GM12878 (cell line): ENCODE measurements around the gene ARCN1.

Experiments used
- BACH1 ChIP-seq: fragments of 450-650 bp; IDR thresholded peaks from 2 replicates; pipeline ENCODE4 v1.6.1; 2017; ENCODE audit warnings: mild to moderate bottlenecking, borderline replicate concordance
- CREM ChIP-seq: IDR thresholded peaks from 2 replicates; pipeline ENCODE4 v1.6.1; 2014; ENCODE audit warnings: antibody characterized with exemption, low read depth
- EZH2 ChIP-seq: IDR thresholded peaks from 2 replicates; pipeline ENCODE4 v1.6.1; 2012; ENCODE audit warnings: low read depth, mild to moderate bottlenecking, control low read depth, inconsistent platforms, low read length, borderline replicate concordance; ENCODE audit not compliant: control insufficient read depth
- HDGF ChIP-seq: fragments of 450-650 bp; IDR thresholded peaks from 2 replicates; pipeline ENCODE4 v1.6.1; 2016; ENCODE audit warnings: antibody characterized with exemption
- POLR2A ChIP-seq: IDR thresholded peaks from 2 replicates; pipeline ENCODE4 v1.6.1; 2011; ENCODE audit warnings: low read depth, mild to moderate bottlenecking, low read length
- TF ChIP-seq, protein P1 (sequence below): fragments of 450-650 bp; IDR thresholded peaks from 2 replicates; pipeline ENCODE4 v1.6.1; 2016; ENCODE audit warnings: mild to moderate bottlenecking
- TF ChIP-seq, protein P2 (sequence below): IDR thresholded peaks from 2 replicates; pipeline ENCODE4 v1.6.1; 2012; ENCODE audit warnings: mild to moderate bottlenecking, low read depth, low read length
- TF ChIP-seq, protein P3 (sequence below), 3 experiments: IDR thresholded peaks in 2 of 3; conservative IDR thresholded peaks in 1 of 3; 2 replicates each; pipeline ENCODE4 v1.5.1; 2011; ENCODE audit warnings: low read depth in 3 of 3, low read length in 3 of 3, mild to moderate bottlenecking in 3 of 3, control low read depth in 2 of 3, moderate library complexity in 2 of 3, inconsistent platforms in 1 of 3, mixed read lengths in 1 of 3; ENCODE audit not compliant: control insufficient read depth in 2 of 3, insufficient read depth in 1 of 3; ENCODE audit errors: extremely low read depth in 1 of 3

DNA sequence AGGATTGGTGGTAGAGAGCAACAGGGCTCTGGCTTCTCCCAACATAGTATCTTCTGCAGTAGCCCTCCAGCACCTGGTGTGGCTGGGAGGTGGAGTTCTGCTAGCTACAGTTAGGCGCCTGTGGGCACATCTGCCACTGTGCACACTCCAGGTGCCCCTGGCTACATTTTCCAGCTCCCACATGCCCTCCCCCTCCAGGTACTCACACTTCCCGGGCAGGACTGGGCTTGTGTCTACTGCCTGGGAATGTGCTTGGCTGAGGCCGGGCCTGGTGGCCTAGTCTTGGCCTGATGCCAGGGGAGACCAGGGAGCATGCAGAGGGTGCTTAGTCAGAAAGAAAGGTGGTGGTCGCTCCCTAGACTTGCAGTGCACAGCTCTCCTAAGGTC, 51.1 kb downstream of the ARCN1 start:
- TF ChIP-seq POLR2A (no peak), HDGF (no peak), BACH1 (no peak), CREM (no peak), EZH2 (no peak)
- TF ChIP-seq, protein P1, sequence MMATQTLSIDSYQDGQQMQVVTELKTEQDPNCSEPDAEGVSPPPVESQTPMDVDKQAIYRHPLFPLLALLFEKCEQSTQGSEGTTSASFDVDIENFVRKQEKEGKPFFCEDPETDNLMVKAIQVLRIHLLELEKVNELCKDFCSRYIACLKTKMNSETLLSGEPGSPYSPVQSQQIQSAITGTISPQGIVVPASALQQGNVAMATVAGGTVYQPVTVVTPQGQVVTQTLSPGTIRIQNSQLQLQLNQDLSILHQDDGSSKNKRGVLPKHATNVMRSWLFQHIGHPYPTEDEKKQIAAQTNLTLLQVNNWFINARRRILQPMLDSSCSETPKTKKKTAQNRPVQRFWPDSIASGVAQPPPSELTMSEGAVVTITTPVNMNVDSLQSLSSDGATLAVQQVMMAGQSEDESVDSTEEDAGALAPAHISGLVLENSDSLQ, result no peak
- TF ChIP-seq, protein P2, sequence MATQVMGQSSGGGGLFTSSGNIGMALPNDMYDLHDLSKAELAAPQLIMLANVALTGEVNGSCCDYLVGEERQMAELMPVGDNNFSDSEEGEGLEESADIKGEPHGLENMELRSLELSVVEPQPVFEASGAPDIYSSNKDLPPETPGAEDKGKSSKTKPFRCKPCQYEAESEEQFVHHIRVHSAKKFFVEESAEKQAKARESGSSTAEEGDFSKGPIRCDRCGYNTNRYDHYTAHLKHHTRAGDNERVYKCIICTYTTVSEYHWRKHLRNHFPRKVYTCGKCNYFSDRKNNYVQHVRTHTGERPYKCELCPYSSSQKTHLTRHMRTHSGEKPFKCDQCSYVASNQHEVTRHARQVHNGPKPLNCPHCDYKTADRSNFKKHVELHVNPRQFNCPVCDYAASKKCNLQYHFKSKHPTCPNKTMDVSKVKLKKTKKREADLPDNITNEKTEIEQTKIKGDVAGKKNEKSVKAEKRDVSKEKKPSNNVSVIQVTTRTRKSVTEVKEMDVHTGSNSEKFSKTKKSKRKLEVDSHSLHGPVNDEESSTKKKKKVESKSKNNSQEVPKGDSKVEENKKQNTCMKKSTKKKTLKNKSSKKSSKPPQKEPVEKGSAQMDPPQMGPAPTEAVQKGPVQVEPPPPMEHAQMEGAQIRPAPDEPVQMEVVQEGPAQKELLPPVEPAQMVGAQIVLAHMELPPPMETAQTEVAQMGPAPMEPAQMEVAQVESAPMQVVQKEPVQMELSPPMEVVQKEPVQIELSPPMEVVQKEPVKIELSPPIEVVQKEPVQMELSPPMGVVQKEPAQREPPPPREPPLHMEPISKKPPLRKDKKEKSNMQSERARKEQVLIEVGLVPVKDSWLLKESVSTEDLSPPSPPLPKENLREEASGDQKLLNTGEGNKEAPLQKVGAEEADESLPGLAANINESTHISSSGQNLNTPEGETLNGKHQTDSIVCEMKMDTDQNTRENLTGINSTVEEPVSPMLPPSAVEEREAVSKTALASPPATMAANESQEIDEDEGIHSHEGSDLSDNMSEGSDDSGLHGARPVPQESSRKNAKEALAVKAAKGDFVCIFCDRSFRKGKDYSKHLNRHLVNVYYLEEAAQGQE, result no peak
- TF ChIP-seq, protein P3, sequence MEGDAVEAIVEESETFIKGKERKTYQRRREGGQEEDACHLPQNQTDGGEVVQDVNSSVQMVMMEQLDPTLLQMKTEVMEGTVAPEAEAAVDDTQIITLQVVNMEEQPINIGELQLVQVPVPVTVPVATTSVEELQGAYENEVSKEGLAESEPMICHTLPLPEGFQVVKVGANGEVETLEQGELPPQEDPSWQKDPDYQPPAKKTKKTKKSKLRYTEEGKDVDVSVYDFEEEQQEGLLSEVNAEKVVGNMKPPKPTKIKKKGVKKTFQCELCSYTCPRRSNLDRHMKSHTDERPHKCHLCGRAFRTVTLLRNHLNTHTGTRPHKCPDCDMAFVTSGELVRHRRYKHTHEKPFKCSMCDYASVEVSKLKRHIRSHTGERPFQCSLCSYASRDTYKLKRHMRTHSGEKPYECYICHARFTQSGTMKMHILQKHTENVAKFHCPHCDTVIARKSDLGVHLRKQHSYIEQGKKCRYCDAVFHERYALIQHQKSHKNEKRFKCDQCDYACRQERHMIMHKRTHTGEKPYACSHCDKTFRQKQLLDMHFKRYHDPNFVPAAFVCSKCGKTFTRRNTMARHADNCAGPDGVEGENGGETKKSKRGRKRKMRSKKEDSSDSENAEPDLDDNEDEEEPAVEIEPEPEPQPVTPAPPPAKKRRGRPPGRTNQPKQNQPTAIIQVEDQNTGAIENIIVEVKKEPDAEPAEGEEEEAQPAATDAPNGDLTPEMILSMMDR (IDR thresholded peaks at IDR 0.05 in 2 of 3, conservative IDR thresholded peaks at IDR 0.05 in 1 of 3; ENCODE audit: control insufficient read depth in 2 of 3, extremely low read depth in 1 of 3, insufficient read depth in 1 of 3, low read depth in 3 of 3, low read length in 3 of 3), result no peak
